NCI-H1048 (cell line): ENCODE measurements around the gene AK3.
"Not testable (repeated sequence)": the region's sequence is repeated elsewhere in the genome, so short reads cannot be mapped to it uniquely, and the experiment has no call there.

Source experiments
- DNase-seq: peaks from one replicate; lab custom pipeline; 2025; lab: John Stamatoyannopoulos, UW

Gene AK3

GRCh38 chr9:4740638-4741364, at the start of gene AK3:
Gene AK3 (minus strand): TSS chr9:4741202. CDS start chr9:4741087, 115 bp downstream.
- DNase-seq, result peak; percentile 79

- no peak for DNase-seq
Measured at GRCh38 chr9:4788703-4789102, 47.7 kb upstream of the AK3 start.

GRCh38 chr9:4787876-4788275, 46.9 kb upstream of the AK3 start:
- DNase-seq, result no peak

- no peak for DNase-seq
Measured at GRCh38 chr9:4786599-4786998, 45.6 kb upstream of the AK3 start.

GRCh38 chr9:4784403-4784802, 43.4 kb upstream of the AK3 start:
- no peak for DNase-seq

- DNase-seq, result not testable (repeated sequence)
Measured at GRCh38 chr9:4783191-4783590, 42.2 kb upstream of the AK3 start.

- no peak for DNase-seq
Measured at GRCh38 chr9:4781408-4781807, 40.4 kb upstream of the AK3 start.

GRCh38 chr9:4780651-4781050, 39.6 kb upstream of the AK3 start:
- no peak for DNase-seq

- not testable (repeated sequence) for DNase-seq
Measured at GRCh38 chr9:4774958-4775357, 34.0 kb upstream of the AK3 start.

GRCh38 chr9:4774209-4774608, 33.2 kb upstream of the AK3 start:
- no peak for DNase-seq

- no peak for DNase-seq
Measured at GRCh38 chr9:4771788-4772187, 30.8 kb upstream of the AK3 start.

GRCh38 chr9:4769321-4770080, 28.5 kb upstream of the AK3 start:
- no peak for DNase-seq

GRCh38 chr9:4768681-4769080, 27.7 kb upstream of the AK3 start:
- no peak for DNase-seq

- DNase-seq, result no peak
Measured at GRCh38 chr9:4764033-4764432, 23.0 kb upstream of the AK3 start.

GRCh38 chr9:4762886-4763541, 22.0 kb upstream of the AK3 start:
- DNase-seq, result no peak

- DNase-seq, result no peak
Measured at GRCh38 chr9:4762108-4762885, 21.3 kb upstream of the AK3 start.

- no peak for DNase-seq
Measured at GRCh38 chr9:4760122-4760521, 19.1 kb upstream of the AK3 start.

GRCh38 chr9:4756420-4756819, 15.4 kb upstream of the AK3 start:
- DNase-seq, result no peak

GRCh38 chr9:4755026-4755609, 14.1 kb upstream of the AK3 start:
- no peak for DNase-seq

- DNase-seq, result not testable (repeated sequence)
Measured at GRCh38 chr9:4754530-4754929, 13.5 kb upstream of the AK3 start.

- no peak for DNase-seq
Measured at GRCh38 chr9:4750023-4750673, 9.1 kb upstream of the AK3 start.
